GM15510 (cell line): ENCODE measurements around the gene HSD17B10.

Experiments
- POLR2A ChIP-seq: IDR thresholded peaks from 3 replicates; pipeline ENCODE4 v1.6.1; 2011; ENCODE audit warnings: borderline replicate concordance; ENCODE audit not compliant: insufficient read length; ENCODE audit errors: extremely low read depth

Gene HSD17B10

DNA sequence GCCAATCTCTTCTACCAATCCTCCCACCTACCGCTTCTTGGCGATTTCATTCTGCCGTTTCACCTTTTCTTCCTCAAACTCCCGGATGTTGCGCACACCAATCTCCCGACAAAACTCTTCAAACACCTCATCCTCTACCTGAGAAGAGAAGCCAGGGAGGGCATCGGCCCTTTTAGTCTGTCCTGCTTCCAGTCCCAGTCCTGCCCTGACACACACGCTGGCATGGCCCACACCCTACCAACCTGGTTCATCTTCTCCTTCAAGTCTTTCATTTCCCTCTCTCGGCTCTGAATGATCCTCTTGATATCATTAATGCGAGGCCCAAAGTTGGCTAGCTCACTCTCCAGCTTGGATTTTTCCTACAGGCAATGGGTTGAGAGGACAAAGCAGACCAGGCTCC is 30.6 kb downstream of the HSD17B10 start:
- no peak for TF ChIP-seq POLR2A

DNA sequence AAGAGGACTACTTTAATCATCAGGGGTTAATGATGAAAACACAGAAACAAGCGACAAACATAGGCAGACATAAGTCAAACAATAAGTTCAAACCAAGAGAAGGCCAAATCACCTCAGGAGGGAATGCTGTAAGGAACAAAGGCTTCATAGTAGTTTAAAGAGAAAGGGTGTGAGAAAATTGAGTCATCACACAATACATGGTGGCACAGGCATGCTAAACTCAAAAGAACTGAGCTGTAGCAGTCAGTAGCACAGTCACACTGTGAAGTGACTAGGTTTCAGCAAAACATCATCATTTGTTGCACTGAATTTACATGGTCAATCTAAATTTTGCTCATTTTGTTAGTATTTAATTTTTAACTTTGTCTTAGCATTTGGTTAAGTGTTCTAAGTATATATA is 36.0 kb downstream of the HSD17B10 start:
- TF ChIP-seq POLR2A: no peak

DNA sequence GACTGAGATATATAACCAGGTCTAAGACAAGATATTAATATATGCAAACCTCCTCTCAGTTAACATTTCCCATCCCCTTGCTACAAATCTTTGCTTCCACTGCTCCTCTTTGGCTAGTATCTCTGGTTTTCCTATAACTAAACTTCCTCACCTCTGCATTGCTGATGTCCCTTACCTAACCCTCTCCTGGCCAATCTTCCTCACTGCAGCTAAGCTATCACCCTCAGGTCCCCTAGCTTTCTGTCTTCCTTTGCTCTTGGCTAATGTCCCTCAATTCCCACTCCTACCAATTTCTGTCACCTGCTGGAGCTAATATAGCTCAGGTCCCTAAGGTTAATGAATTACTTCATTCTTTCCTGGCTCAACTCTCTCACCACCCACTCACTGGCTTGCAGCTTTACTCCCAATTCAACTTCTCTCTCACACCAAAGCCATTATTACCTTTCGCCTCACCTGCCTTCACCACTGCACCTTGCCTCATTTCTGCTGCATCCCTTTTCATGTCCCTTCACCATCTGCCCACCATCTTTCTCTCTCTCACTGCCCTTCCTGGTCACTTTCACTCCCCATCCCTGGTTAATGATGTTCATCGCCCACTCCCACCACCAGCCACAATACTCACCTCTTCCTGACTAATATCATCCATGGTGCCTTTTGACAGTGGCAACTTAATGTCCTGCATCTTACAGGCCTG is 38.4 kb downstream of the HSD17B10 start:
- no peak for TF ChIP-seq POLR2A

DNA sequence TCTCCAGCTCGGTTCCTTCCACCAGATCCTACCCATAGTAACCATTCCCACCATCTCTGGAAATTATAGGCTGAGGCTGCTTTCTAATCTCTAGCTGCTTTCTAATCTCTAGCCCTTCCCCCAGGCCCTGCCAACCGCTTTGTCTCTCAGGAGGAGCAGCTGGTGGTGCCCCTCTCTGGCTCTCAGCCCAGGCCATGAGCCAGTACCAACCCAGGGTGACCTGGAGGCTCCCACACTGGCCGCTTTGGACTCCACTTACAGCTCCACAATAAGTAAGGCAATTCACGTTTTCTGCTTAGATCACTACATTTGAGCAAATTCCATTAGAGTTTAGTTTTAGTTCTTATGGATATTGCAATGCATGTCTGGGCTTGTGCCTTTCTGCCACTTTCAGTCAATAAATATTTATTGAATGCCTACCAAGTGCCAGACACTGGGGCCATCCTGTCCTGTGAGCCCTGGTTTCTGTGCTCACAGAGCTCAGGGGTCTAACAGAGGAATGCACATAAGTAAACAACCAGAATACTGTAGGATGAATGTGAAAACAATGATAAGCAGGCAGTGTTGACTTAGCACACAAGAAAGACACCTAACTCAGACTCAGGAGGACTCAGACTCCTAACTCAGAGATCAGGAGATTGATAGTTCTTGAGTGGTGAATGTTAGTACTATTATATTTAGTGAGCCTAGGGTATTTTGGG is 50.6 kb downstream of the HSD17B10 start:
- TF ChIP-seq POLR2A: no peak
